ENCODE data around the gene RPL13.

The RPL13 gene

GRCh38 chr16:89605186-89605970, 44.9 kb downstream of the RPL13 start:
- no peaks in the 10 kb centered on the region for H3K36me3 ChIP-seq (ENCODE audit: control insufficient read depth in 2 of 2, insufficient read depth in 1 of 2, low read length in 2 of 2)
- peaks cover 4% of the 10 kb centered on the region; the same call in 1 of the 2 replicates for H3K4me1 ChIP-seq (ENCODE audit: control insufficient read depth, insufficient read depth, low read length)
- POLR2A ChIA-PET: no interaction called here
- H3K9me3 ChIP-seq (ENCODE audit: control insufficient read depth, insufficient read depth, low read depth, low read length): no peaks in the 10 kb centered on the region
- no peak overlapping the region for H3K27ac ChIP-seq (ENCODE audit: extremely low read depth, low read depth, low read length)
- CTCF ChIA-PET: interaction anchor here (0.6 to 0.8 kb wide), 2 partner anchors 36 to 152 kb away, joined by 3 read pairs; no protein-coding TSS in a partner anchor
- TF ChIP-seq ZFHX2 (tag by site-specific recombination; conservative IDR thresholded peaks at IDR 0.05): peak; percentile 25; the same call in 1 of the 2 replicates
- TF ChIP-seq EGR2 (tag by site-specific recombination; IDR thresholded peaks at IDR 0.05; ENCODE audit: low read depth): peak; percentile 37; the same call in 1 of the 2 replicates
- no peak for TF ChIP-seq ZNF639 (tag by site-specific recombination; IDR thresholded peaks at IDR 0.05)
- no peak overlapping the region for H3K4me3 ChIP-seq (ENCODE audit: low read depth, low read length)

- CTCF ChIA-PET: interaction anchor here (0.6 to 0.8 kb wide), 2 partner anchors 35 to 468 kb away, joined by 3 read pairs; no protein-coding TSS in a partner anchor
- Histone ChIP-seq H3K4me1 (ENCODE audit: control insufficient read depth, insufficient read depth, low read length) (peaks cover 4% of the 10 kb centered on the region; the same call in 1 of the 2 replicates), H3K4me3 (ENCODE audit: low read depth, low read length) (no peak overlapping the region), H3K36me3 (ENCODE audit: control insufficient read depth in 2 of 2, insufficient read depth in 1 of 2, low read length in 2 of 2) (no peaks in the 10 kb centered on the region), H3K9me3 (ENCODE audit: control insufficient read depth, insufficient read depth, low read depth, low read length) (no peaks in the 10 kb centered on the region), H3K27ac (ENCODE audit: extremely low read depth, low read depth, low read length) (no peak overlapping the region)
- TF ChIP-seq ZSCAN4 (tag by site-specific recombination; IDR thresholded peaks at IDR 0.05): no peak
- no peak for TF ChIP-seq ZNF707 (tag by site-specific recombination; IDR thresholded peaks at IDR 0.05)
- TF ChIP-seq ZNF335 (tag by site-specific recombination; conservative IDR thresholded peaks at IDR 0.05): no peak
- no peak for TF ChIP-seq REST (tag by site-specific recombination; IDR thresholded peaks at IDR 0.05)
- no peak for TF ChIP-seq ZNF560 (tag by site-specific recombination; IDR thresholded peaks at IDR 0.05; ENCODE audit: borderline replicate concordance)
- no peak for TF ChIP-seq ZNF10 (tag by site-specific recombination; IDR thresholded peaks at IDR 0.05)
- TF ChIP-seq GLIS1 (tag by site-specific recombination; IDR thresholded peaks at IDR 0.05): peak; percentile 25
- no peak for TF ChIP-seq SCRT2 (tag by site-specific recombination; IDR thresholded peaks at IDR 0.05)
- TF ChIP-seq ZNF341 (tag by site-specific recombination; IDR thresholded peaks at IDR 0.05; ENCODE audit: low read depth): 0 out of 2 replicates have a peak, but pooled peaks have one; percentile 17
- no peak for TF ChIP-seq ZNF670 (tag by site-specific recombination; IDR thresholded peaks at IDR 0.05; ENCODE audit: low read depth)
- POLR2A ChIA-PET: no interaction called here
Observed at GRCh38 chr16:89606006-89606405, 45.5 kb downstream of the RPL13 start.

GRCh38 chr16:89607453-89607852, 47.0 kb downstream of the RPL13 start:
- POLR2A ChIA-PET: interaction anchor here (0.5 kb wide), 1 partner anchor 367 kb away, joined by 3 read pairs; no protein-coding TSS in a partner anchor

More at GRCh38 chr16:89607453-89607852, 47.0 kb downstream of the RPL13 start:
- Histone ChIP-seq H3K4me3 (ENCODE audit: low read depth, low read length) (no peak overlapping the region), H3K36me3 (ENCODE audit: control insufficient read depth in 2 of 2, insufficient read depth in 1 of 2, low read length in 2 of 2) (no peaks in the 10 kb centered on the region), H3K9me3 (ENCODE audit: control insufficient read depth, insufficient read depth, low read depth, low read length) (no peaks in the 10 kb centered on the region), H3K4me1 (ENCODE audit: control insufficient read depth, insufficient read depth, low read length) (peaks cover 4% of the 10 kb centered on the region; the same call in 1 of the 2 replicates), H3K27ac (ENCODE audit: extremely low read depth, low read depth, low read length) (no peak overlapping the region)
- TF ChIP-seq ZSCAN23 (tag by site-specific recombination; IDR thresholded peaks at IDR 0.05): no peak
- CTCF ChIA-PET: interaction anchor here (0.6 kb wide), 1 partner anchor 259 kb away, joined by 4 read pairs; no protein-coding TSS in a partner anchor
